Measurements from ENCODE around the gene STAG2.
"Not testable (repeated sequence)": the region's sequence is repeated elsewhere in the genome, so short reads cannot be mapped to it uniquely, and the experiment has no call there.

Gene STAG2

GRCh38 chrX:123961268-123962005, at the start of gene STAG2:
TSS of gene STAG2 (plus strand) at chrX:123961706. CDS start at chrX:124022628, 60,922 bp downstream.
- peak; percentile 88 for DNase-seq (ENCODE audit: low read depth)
- Histone ChIP-seq H3K9me3 (ENCODE audit: control insufficient read depth, low read length) (no peaks in the 10 kb centered on the region), H3K4me1 (ENCODE audit: control insufficient read depth, insufficient read depth, low read length) (peaks cover 13% of the 10 kb centered on the region), H3K36me3 (ENCODE audit: control insufficient read depth, insufficient read depth, low read length, severe bottlenecking) (no peaks in the 10 kb centered on the region), H3K27me3 (replicated peaks; ENCODE audit: control insufficient read depth, insufficient read depth, low read length) (no peaks in the 10 kb centered on the region), H3K9ac (ENCODE audit: low read length) (peak within 1 kb of the TSS; percentile 98), H3K4me3 (ENCODE audit: low read length) (peak within 1 kb of the TSS; percentile 91)

GRCh38 chrX:123917069-123917468, 44.4 kb upstream of the STAG2 start:
- H3K4me1 ChIP-seq (ENCODE audit: control insufficient read depth, insufficient read depth, low read length): peaks cover 6% of the 10 kb centered on the region
- H3K4me3 ChIP-seq (ENCODE audit: low read length): no peak overlapping the region
- H3K27me3 ChIP-seq (replicated peaks; ENCODE audit: control insufficient read depth, insufficient read depth, low read length): no peaks in the 10 kb centered on the region
- no peaks in the 10 kb centered on the region for H3K36me3 ChIP-seq (ENCODE audit: control insufficient read depth, insufficient read depth, low read length, severe bottlenecking)
- DNase-seq (ENCODE audit: low read depth): no peak
- H3K9ac ChIP-seq (ENCODE audit: low read length): no peak overlapping the region
- no peaks in the 10 kb centered on the region for H3K9me3 ChIP-seq (ENCODE audit: control insufficient read depth, low read length)

GRCh38 chrX:123918106-123918721, 43.3 kb upstream of the STAG2 start:
- no peak for DNase-seq (ENCODE audit: low read depth)
- H3K27me3 ChIP-seq (replicated peaks; ENCODE audit: control insufficient read depth, insufficient read depth, low read length): no peaks in the 10 kb centered on the region

GRCh38 chrX:123920105-123920785, 41.3 kb upstream of the STAG2 start:
- no peaks in the 10 kb centered on the region for H3K9me3 ChIP-seq (ENCODE audit: control insufficient read depth, low read length)
- no peak overlapping the region for H3K9ac ChIP-seq (ENCODE audit: low read length)
- peak; percentile 53 for DNase-seq (ENCODE audit: low read depth)
- peaks cover 6% of the 10 kb centered on the region for H3K4me1 ChIP-seq (ENCODE audit: control insufficient read depth, insufficient read depth, low read length)
- H3K27me3 ChIP-seq (replicated peaks; ENCODE audit: control insufficient read depth, insufficient read depth, low read length): no peaks in the 10 kb centered on the region
- H3K36me3 ChIP-seq (ENCODE audit: control insufficient read depth, insufficient read depth, low read length, severe bottlenecking): no peaks in the 10 kb centered on the region
- H3K4me3 ChIP-seq (ENCODE audit: low read length): no peak overlapping the region

More at GRCh38 chrX:123918106-123918721, 43.3 kb upstream of the STAG2 start:
- no peak overlapping the region for H3K4me3 ChIP-seq (ENCODE audit: low read length)
- H3K36me3 ChIP-seq (ENCODE audit: control insufficient read depth, insufficient read depth, low read length, severe bottlenecking): no peaks in the 10 kb centered on the region
- H3K9ac ChIP-seq (ENCODE audit: low read length): no peak overlapping the region
- H3K4me1 ChIP-seq (ENCODE audit: control insufficient read depth, insufficient read depth, low read length): peaks cover 6% of the 10 kb centered on the region
- no peaks in the 10 kb centered on the region for H3K9me3 ChIP-seq (ENCODE audit: control insufficient read depth, low read length)

DNA sequence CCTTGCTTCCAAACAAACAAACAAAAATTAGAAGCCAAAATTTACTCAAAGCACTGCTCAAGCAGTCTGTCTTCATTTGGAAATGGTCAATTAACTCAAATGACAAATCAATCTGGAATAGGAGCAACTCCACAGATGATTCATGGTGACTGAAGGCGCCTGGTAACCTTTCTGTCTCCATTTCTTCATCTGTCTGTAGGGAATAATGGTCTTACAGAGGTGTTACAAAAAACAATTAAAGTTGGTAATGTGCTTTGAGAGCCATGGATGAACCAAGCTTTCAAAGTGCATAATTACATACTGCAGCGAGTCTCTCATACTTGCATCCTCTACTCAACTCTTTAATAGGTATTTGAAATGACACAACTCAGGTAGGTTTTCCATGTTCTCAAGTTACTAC, 38.3 kb upstream of the STAG2 start:
- no peak for DNase-seq (ENCODE audit: low read depth)
- H3K4me1 ChIP-seq (ENCODE audit: control insufficient read depth, insufficient read depth, low read length): no peaks in the 10 kb centered on the region
- H3K27me3 ChIP-seq (replicated peaks; ENCODE audit: control insufficient read depth, insufficient read depth, low read length): peaks cover 4% of the 10 kb centered on the region
- H3K9ac ChIP-seq (ENCODE audit: low read length): no peak overlapping the region
- H3K4me3 ChIP-seq (ENCODE audit: low read length): no peak overlapping the region
- H3K36me3 ChIP-seq (ENCODE audit: control insufficient read depth, insufficient read depth, low read length, severe bottlenecking): no peaks in the 10 kb centered on the region
- H3K9me3 ChIP-seq (ENCODE audit: control insufficient read depth, low read length): no peaks in the 10 kb centered on the region

GRCh38 chrX:123924186-123924585, 37.3 kb upstream of the STAG2 start:
- H3K27me3 ChIP-seq (replicated peaks; ENCODE audit: control insufficient read depth, insufficient read depth, low read length): peaks cover 4% of the 10 kb centered on the region
- H3K9me3 ChIP-seq (ENCODE audit: control insufficient read depth, low read length): no peaks in the 10 kb centered on the region
- DNase-seq (ENCODE audit: low read depth): no peak
- no peak overlapping the region for H3K4me3 ChIP-seq (ENCODE audit: low read length)
- H3K4me1 ChIP-seq (ENCODE audit: control insufficient read depth, insufficient read depth, low read length): no peaks in the 10 kb centered on the region
- no peak overlapping the region for H3K9ac ChIP-seq (ENCODE audit: low read length)
- no peaks in the 10 kb centered on the region for H3K36me3 ChIP-seq (ENCODE audit: control insufficient read depth, insufficient read depth, low read length, severe bottlenecking)

- Histone ChIP-seq H3K9ac (ENCODE audit: low read length) (no peak overlapping the region), H3K36me3 (ENCODE audit: control insufficient read depth, insufficient read depth, low read length, severe bottlenecking) (no peaks in the 10 kb centered on the region), H3K4me3 (ENCODE audit: low read length) (no peak overlapping the region), H3K9me3 (ENCODE audit: control insufficient read depth, low read length) (peaks cover 6% of the 10 kb centered on the region), H3K4me1 (ENCODE audit: control insufficient read depth, insufficient read depth, low read length) (no peaks in the 10 kb centered on the region), H3K27me3 (replicated peaks; ENCODE audit: control insufficient read depth, insufficient read depth, low read length) (peaks cover 4% of the 10 kb centered on the region)
- DNase-seq (ENCODE audit: low read depth): no peak
Measured at GRCh38 chrX:123927845-123928244, 33.7 kb upstream of the STAG2 start.

GRCh38 chrX:123932055-123932454, 29.5 kb upstream of the STAG2 start:
- not testable (repeated sequence) for H3K4me3 ChIP-seq (ENCODE audit: low read length); DNase-seq (ENCODE audit: low read depth); H3K36me3 ChIP-seq (ENCODE audit: control insufficient read depth, insufficient read depth, low read length, severe bottlenecking); H3K9me3 ChIP-seq (ENCODE audit: control insufficient read depth, low read length); H3K4me1 ChIP-seq (ENCODE audit: control insufficient read depth, insufficient read depth, low read length); H3K27me3 ChIP-seq (replicated peaks; ENCODE audit: control insufficient read depth, insufficient read depth, low read length); H3K9ac ChIP-seq (ENCODE audit: low read length)

DNA sequence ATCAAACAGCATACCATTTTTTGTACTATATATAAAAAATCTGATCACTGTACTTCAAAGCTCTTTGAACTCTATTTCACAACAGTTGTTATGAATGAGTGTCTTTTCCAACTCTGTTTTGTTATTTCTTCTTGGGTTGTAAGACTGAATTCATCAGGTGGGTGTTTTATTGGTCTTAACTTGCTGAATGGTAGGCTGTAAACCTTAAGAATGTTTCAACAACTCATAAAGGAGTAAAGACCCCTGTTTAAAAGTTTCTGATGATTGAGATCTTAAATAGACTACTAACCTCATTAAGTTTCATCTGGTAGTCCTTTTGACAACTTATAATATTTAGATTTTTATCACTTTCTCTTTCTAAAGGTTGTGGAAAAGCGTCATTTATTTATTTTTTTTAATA, 18.4 kb upstream of the STAG2 start:
- Histone ChIP-seq H3K9ac (ENCODE audit: low read length) (no peak overlapping the region), H3K9me3 (ENCODE audit: control insufficient read depth, low read length) (no peaks in the 10 kb centered on the region), H3K36me3 (ENCODE audit: control insufficient read depth, insufficient read depth, low read length, severe bottlenecking) (no peaks in the 10 kb centered on the region), H3K4me3 (ENCODE audit: low read length) (no peak overlapping the region), H3K27me3 (replicated peaks; ENCODE audit: control insufficient read depth, insufficient read depth, low read length) (no peaks in the 10 kb centered on the region), H3K4me1 (ENCODE audit: control insufficient read depth, insufficient read depth, low read length) (no peaks in the 10 kb centered on the region)
- no peak for DNase-seq (ENCODE audit: low read depth)

DNA sequence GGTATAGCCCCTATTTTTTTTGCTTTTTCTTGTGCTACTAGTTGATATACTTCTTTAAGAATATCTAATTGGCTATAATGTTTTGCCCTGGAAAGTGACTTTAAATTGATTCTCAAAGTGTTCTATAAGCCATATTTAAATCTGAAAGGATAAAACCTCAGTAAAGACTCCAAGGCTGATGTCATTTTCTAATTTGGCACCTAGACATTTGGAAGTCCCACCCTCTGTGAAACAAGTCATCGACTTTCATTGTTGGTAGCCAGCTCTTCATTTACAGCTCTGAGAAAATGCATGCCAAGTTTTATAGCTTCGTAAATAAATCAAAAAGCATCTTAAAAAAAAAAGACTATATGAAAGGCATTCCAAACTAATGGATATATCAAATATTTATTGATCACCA, 18.0 kb upstream of the STAG2 start:
- Histone ChIP-seq H3K27me3 (replicated peaks; ENCODE audit: control insufficient read depth, insufficient read depth, low read length) (no peaks in the 10 kb centered on the region), H3K36me3 (ENCODE audit: control insufficient read depth, insufficient read depth, low read length, severe bottlenecking) (no peaks in the 10 kb centered on the region), H3K9ac (ENCODE audit: low read length) (no peak overlapping the region), H3K4me3 (ENCODE audit: low read length) (no peak overlapping the region), H3K9me3 (ENCODE audit: control insufficient read depth, low read length) (no peaks in the 10 kb centered on the region), H3K4me1 (ENCODE audit: control insufficient read depth, insufficient read depth, low read length) (no peaks in the 10 kb centered on the region)
- no peak for DNase-seq (ENCODE audit: low read depth)

- H3K4me1 ChIP-seq (ENCODE audit: control insufficient read depth, insufficient read depth, low read length): peaks cover 2% of the 10 kb centered on the region
- H3K27me3 ChIP-seq (replicated peaks; ENCODE audit: control insufficient read depth, insufficient read depth, low read length): no peaks in the 10 kb centered on the region
- no peaks in the 10 kb centered on the region for H3K36me3 ChIP-seq (ENCODE audit: control insufficient read depth, insufficient read depth, low read length, severe bottlenecking)
- no peak overlapping the region for H3K9ac ChIP-seq (ENCODE audit: low read length)
- no peak overlapping the region for H3K4me3 ChIP-seq (ENCODE audit: low read length)
- DNase-seq (ENCODE audit: low read depth): no peak
- H3K9me3 ChIP-seq (ENCODE audit: control insufficient read depth, low read length): no peaks in the 10 kb centered on the region
Measured at GRCh38 chrX:123949846-123950245, 11.7 kb upstream of the STAG2 start.
